ENCODE data around the gene TAGLN2.
A peak's percentile ranks its signal among the peaks of the same experiment; 100 is the strongest.

TAGLN2 gene

DNA sequence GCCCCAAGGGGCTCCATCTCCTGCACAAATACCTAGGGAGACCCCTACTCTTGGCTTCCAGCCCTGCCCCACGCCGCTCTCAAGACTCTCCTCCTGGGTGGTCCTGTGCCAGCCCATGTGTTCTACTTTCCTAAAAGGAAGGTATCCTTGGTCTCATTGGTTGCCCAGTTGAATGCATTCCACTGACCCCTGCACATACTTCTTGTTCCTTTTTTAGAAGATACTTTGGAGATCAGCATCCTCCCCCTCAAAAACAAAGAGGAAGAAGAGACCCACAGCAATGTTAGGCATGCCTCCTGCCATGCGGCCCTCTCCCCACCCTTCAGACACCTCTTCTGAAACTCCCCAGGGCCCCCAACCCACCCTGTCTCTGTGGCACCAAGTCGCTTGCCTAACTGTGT lies 24.7 kb upstream of the TAGLN2 start:
- no peak for DNase-seq (ENCODE audit: low read depth, low spot score)

- DNase-seq (ENCODE audit: low read depth, low spot score) = no peak
Measured at GRCh38 chr1:159949123-159949522, 23.8 kb upstream of the TAGLN2 start.

- no peak for DNase-seq (ENCODE audit: low read depth, low spot score)
Measured at GRCh38 chr1:159947942-159948341, 22.6 kb upstream of the TAGLN2 start.

GRCh38 chr1:159946242-159947187 lies 21.2 kb upstream of the TAGLN2 start:
- no peak for DNase-seq (ENCODE audit: low read depth, low spot score)

DNA sequence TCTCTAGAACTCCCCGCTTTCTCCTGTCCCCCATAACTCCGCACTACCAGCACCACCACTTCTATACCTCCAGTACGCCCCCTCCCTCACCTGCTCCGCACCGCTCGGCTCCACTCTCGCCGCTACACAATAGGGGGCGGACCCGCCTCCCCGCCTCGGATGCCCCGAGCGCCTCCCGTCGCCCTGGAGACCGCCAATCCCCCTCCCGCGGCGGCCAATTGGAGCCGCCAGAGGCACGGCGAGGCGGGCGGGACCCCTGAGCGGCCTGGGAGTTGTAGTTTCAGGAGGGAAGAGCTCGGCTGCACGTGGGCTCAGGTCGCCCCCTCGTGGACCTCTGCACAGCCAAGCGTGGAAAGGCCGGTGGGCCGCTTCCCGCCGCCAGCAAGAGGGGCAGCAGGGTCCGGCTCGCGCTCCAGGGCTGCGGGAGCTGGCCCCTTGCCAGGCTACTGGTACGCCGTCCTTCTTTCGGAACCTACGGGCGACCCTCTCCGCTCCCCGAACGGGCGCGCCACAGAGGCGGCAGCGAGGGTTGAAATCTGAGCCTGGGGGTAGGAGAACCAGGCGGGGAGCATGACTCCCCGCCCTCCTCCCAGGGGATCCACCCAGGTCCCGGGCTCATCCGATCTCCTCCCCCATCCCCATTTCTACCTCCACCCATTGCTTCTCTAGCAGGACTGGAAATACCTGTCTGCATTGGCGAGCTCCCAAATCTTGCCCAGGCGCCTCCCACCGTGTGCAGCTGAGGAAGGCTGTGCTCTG lies 20.4 kb upstream of the TAGLN2 start, which contains the start of gene IGSF9:
Gene IGSF9, minus strand, starts transcription at position 131 of the 759 bp plus-strand sequence. CDS start 2,159 bp downstream, outside the sequence.
- peak; percentile 94 for DNase-seq (ENCODE audit: low read depth, low spot score)

DNA sequence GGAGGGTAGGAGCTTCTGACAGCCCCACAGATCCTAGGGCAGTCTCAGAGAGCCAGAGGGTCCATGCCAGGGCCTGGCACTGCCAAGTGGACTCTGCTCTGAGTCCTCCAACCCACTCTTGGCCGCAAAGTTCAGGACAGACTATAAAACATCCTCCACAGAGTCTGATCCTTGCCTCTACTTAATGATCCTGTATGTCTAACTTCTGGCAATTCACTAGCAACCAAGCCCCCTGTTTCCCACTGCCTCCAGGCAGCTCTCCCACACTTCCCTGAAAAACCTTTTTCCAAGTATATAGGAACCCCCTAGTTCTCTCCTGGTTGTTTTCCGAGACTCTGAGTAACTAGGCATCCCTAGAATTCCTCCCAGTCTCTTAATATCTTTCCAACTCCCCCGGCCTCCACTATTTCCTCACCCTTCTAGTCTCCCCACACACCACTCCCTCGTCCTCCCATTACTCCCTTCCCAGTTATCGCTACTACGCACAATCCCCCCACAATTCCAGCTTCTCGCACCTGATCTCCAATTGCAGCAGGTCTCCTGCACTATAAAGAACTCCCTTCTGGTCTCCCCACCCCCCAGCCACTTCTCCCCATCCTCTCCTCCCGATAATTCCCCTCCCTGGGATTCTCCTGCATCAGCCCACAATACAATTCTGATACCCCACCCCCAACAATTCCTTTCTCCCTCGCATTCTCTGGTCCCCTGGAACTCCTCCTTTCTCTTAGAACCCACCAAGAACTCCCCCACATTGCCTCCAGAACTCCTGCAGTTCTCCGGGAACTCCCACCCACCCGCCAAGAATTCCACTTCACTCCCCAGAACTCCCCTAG lies 19.5 kb upstream of the TAGLN2 start:
- no peak for DNase-seq (ENCODE audit: low read depth, low spot score)

- no peak for DNase-seq (ENCODE audit: low read depth, low spot score)
Measured at GRCh38 chr1:159943908-159944622, 18.8 kb upstream of the TAGLN2 start.

DNA sequence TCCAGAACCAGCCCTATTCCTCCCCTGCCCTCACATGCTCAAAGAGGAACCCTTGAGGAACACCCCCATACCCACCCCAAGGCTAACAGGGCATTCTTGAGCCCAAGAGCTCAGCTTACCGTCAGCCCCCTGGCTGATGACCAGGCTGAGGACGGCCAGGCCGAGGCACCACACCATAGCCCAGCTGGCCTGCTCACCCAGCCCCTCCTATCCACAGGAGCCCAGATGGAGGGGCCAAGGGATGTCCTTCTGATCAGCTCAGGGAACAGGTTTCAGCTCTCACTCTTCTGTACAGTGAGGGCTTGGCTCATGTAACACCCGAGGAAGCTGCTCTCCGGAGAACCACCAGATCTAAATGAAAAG lies 18.0 kb upstream of the TAGLN2 start:
- no peak for DNase-seq (ENCODE audit: low read depth, low spot score)

- no peak for DNase-seq (ENCODE audit: low read depth, low spot score)
Measured at GRCh38 chr1:159942632-159943277, 17.4 kb upstream of the TAGLN2 start.

GRCh38 chr1:159941591-159942560 lies 16.6 kb upstream of the TAGLN2 start:
- no peak for DNase-seq (ENCODE audit: low read depth, low spot score)

DNA sequence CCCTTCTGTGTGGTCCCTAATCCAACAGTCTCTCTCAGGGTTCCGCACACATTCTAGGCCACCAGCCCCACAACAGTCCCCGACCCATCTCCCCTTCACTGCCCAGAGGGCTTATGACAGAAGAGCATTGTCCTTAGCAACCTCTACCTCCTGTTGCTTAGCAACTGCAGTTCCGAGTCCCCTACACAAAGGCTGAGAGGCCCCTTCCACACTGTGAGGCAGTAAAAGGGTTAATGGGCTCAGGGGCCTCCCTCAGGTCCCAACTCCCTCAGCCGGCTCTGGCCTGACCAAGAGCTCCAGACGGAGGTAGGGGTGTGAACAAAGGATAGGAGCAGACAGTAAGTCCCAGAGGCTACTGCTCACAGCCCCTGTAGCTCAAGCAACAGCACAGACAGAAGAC lies 15.8 kb upstream of the TAGLN2 start:
- DNase-seq (ENCODE audit: low read depth, low spot score) = no peak

DNA sequence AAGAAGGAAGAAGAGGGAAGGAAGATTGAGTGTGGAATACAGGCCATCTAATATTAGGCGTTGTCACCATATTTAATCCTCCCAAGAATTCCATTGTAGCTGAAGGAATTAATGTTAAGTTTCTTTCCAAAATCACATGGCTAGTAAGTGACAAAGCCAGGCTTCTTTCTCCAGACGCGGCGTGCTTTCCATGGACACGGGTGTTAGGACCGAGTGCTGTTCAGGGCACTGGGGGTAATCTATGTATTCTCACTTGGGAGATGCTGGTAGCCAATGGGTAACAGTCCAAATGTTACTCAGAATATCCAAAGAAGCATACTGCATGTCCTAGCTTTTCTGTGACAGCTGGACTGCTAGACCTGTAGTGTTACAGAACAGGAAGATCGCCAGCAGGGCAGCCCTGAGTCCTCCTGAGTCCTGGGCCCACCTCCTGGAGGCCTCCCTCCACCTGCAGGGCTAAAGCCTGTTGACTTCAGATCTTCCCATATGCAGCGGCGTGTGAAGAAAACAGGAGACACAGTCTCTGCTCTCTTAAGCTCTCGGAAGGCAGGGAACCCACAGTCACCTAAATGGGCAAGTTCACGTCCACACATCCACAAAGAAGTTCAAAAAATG lies 14.8 kb upstream of the TAGLN2 start:
- DNase-seq (ENCODE audit: low read depth, low spot score) = no peak

- DNase-seq (ENCODE audit: low read depth, low spot score) = no peak
Measured at GRCh38 chr1:159939678-159940002, 14.3 kb upstream of the TAGLN2 start.

GRCh38 chr1:159938905-159939677 lies 13.8 kb upstream of the TAGLN2 start:
- no peak for DNase-seq (ENCODE audit: low read depth, low spot score)

DNA sequence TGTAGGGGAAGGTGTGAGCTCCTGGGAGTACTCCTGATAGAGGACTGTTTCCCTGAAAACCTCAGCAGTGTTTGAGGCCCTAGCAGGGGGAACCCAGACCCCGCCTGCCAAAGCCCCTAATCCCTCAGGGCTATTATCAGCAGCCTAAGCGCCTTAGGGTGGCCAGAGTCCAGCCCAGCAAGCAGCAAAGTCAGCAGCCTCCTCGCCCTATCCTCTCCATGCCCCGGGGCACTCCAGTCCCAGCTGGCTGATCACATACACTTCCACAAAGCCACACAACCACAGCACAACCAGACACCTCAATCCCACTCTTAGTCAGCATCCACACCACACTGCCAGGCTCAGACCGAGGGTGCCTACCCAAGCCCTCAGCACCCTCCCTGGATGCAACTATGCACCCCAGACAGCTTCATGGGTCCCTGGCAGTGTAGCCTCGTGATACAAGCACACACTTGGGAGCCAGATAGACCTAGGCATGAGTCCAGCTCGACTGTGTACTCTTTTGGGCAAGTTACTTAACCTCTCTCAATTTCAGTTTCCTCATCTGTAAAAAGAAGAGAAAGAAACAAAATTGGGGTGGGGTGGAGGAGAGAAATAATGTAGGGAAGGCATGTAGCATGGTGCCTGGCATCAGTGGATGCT lies 13.0 kb upstream of the TAGLN2 start:
- no peak for DNase-seq (ENCODE audit: low read depth, low spot score)

DNA sequence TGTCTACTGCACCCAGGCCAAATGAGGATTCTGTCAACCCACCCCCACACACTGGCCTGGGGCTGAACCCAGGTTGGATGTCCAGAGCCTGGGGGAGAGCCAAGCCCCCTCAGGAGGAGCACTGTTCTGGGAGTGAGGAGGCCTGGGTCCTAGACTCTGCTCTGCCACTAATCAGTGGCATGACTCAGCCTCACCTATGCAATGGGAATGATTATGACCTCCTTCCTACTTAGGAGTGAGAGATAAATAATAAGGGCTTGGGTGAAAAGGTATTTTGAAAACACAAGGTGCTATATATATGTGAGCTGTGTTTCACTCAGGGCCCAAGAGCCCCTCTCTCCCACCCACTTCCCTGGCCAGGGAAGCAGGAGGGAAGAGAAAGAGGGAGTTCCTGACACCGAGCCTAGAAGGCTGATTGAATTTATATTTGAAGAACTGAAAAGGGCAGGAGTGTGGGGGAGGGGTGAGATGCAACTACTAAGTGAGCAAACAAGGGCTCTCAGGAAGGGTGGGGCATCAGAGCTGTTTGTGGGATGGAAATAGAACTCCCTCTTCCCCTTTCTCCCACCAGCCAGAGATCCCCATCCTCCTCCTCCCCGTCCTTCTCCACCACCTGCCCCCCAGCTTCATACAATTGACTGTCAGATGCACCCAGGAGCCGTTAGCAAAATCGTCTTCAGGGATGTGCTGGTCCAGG lies 11.9 kb upstream of the TAGLN2 start:
- no peak for DNase-seq (ENCODE audit: low read depth, low spot score)

DNA sequence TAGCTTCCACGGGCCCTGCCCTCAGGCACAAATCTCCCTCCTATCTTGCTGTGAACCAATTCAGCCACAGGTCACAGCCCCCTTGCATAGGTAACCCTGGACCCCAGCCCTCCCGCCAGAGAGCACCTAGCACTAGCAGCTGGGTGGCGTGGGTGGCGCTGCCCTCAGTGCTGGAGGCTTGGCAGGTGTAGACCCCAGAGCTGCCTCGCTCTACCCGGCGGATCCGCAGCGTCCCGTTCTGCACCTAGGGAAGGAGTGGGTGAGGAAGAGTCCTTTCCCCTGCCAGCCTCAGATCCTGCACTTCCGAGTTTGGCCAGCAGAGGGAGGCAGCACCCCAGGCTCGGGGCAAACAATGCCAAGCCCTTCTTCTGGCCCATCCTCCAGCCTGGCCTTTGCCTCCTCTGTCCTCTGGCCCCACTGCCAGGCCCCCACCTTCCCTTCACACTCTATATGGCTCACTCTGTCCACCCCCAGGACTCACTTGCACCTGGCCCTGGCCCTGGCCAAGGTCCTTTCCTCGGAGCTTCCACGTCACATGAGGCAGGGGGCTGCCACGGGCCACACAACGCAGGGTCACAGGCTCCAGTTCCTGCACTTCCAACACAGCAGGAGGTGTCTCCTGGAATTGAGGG lies 11.1 kb upstream of the TAGLN2 start:
- peak; percentile 75 for DNase-seq (ENCODE audit: low read depth, low spot score)
